NCI-H526 (cell line): ENCODE results near the gene CDRT15.
"Not testable (repeated sequence)": the region's sequence is repeated elsewhere in the genome, so short reads cannot be mapped to it uniquely, and the experiment has no call there.

ENCODE experiments used
- DNase-seq, 2 experiments: peaks; one replicate each; lab custom pipeline; 2025; lab: John Stamatoyannopoulos, UW

Gene CDRT15

DNA sequence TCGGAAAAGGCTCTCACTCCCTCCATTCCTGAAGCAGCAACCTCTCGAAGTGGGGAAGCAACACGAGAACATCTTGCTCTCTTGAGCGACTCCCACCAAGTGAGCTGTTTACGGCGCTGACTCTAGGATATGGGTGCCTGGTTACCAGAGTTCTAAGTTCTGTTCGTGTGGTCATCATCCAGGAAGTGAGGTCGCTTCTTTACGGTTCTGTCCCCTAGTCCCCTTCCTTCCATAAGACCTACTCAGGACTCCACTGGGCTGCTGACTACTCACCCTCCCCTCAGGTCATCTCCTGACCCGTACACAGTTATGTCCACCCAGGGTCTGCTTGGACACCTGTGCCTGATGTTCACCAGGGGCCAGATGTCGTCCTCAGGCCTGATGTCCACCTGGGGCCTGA, at the start of gene CDRT15:
TSS of gene CDRT15 (minus strand) at position 101 of the 400 bp plus-strand sequence. CDS start at position 72, 29 bp downstream.
- not testable (repeated sequence) for DNase-seq

DNA sequence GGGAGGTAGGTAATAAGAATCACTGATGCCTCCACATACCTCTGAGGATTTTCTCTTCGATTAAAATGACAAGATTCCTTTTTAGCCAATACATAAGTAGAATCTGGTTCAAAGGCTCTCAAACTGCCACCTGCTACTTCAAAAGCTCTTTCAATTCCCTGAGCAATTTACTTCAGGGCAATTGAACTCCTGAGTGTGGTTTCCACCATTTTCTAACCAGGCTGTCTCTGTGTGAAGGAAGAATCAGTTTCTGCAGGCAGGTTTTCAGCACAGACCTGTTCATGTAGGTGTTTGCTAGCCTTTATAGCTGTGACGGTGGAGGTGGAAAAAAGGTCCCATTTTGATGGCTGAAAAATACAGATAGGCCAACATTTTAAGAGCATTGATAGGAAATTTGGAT, 46.1 kb upstream of the CDRT15 start:
- DNase-seq = no peak

DNA sequence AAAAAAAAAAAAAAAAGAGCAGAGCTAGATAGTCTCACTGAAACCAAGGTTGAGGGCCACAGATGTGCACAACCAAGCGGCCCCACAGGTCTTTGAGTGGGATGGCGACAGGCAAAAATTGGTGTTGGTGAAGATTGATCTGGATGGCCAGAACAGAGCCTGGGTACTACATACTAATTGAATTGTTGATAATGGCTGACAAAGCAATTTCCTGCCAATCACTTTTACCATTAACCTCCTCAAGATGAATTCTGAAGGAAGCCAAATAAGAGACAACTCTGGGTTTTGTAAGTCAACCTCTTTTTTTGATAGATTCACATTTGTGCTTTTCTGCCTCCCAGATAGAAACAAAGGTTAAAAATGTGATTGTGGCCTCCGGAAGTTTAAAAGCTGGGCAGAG, 44.9 kb upstream of the CDRT15 start:
- DNase-seq = no peak

DNA sequence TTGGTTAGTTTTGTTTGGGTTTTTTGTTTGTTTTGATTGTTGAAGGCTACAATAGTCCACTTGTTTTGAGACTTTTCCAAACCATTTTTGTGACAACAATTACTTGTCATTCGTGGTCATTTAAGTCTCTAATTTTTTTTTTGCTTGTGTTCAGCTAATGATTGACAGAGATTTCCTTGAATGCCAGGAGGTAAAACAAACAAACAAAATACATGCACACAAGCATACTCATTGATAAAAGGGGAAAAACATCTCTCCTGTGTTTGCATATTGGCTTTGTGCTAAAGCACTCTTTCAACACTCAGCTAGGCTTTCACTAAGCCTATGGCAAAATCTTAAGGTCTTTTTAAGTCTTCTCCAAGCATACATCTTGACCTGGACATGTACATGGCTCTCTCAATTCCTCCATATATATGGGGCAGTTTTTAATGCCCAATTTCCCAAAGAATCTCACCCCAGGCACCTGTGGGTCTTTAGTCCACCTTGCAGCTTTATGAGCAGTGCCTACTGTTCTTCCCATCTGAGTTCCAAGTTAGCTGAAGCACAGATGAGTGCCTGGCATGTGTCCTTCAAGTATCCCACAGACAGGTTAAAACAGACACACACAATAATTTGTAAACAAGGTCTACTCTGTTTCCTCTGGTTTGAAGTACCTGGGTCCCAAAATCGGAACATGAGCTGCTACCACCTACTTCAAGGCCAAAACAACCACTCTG, 40.0 kb upstream of the CDRT15 start:
- DNase-seq = no peak

DNA sequence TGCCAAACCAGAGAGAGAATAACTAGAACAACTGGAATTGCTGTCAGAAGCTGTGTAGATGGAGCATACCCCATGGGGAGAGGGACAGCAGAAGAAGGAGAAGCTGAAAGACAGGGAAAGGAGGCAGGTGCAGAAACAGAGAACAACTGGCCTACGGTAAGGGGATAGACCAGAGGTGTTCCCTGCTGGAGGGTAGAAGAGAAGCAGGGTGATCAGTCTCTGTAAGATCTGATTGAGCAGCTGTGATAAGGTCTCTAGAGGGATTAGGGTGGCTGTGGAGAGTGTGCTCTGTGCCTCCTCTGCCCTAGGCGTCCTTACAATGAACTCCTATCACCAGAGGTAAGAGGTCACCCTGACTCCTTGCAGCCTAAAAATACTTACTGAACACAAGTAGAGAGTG, 33.8 kb upstream of the CDRT15 start:
- DNase-seq = no peak

DNA sequence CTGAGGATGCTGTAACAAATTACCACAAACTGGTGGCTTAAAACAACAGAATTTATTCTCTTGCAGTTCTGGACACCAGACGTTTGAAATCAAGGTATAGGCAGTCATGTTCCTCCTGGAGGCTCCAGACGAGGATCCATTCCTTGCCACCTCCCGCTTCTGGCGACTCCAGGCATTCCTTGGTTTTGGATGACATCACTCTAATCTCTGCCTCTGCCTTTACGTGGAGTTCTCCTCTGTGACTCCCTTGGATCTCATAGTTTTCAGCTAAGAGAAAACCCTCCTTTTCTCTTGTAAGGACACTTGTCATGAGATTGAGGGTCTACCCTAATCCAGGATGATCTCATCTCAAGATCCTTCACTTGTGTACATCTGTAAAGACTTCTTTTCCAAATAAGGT, 32.8 kb upstream of the CDRT15 start:
- DNase-seq = no peak

DNA sequence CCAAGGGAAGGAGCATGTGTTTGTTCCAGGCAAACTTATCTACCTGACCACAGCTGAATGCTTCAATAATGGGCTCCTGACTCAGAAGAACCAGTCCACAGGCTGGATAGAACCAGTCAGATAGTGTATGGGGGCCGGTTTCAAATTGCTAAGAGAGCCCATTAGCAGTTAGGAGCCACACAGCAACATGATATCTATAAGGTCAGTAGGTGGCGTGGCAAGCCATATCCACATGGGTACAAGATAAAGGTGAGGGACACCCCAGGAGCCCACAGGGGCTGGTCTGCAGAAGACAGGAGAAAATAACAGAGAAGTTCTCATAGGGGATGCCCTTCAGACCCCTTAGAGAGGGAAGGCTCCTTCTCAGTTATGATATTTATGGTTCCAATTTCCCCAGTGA, 31.6 kb upstream of the CDRT15 start:
- DNase-seq = no peak

DNA sequence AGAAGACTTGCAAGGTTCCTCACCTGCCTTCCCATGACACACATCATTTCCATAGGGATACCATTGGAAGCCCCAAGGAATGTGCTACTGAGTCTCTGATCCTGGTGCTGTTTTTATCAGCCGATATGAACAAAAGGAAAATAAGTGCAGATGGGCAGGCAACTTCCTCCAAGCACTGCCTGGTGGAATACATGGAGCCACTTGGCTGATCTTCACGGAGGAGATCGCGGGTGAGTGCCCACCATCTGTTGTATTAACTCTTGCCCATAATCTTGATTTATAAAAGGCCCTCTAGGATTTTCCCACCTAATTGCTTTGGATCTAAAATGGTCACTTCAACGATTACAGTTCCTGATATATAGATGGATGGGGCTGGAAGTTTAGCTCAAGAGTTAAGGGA, 24.7 kb upstream of the CDRT15 start:
- no peak for DNase-seq

DNA sequence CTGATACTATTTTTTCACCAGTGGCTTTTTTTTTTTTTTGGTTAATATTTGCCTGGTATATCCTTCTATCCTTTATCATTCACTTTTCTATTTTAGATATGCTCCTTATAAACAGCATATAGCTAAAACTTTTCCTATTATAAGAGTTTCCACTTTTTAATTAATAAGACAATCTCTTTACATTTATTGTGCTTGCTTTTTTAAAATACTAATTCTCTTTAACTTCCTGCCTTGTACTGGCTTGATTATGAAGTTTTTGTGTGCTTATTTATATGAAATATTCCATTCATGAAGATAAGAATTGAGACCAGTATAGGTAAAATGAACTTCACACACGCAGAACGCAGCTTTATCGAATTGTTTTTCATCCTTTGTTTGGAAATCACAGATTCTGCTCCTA, 9.0 kb upstream of the CDRT15 start:
- DNase-seq = no peak

DNA sequence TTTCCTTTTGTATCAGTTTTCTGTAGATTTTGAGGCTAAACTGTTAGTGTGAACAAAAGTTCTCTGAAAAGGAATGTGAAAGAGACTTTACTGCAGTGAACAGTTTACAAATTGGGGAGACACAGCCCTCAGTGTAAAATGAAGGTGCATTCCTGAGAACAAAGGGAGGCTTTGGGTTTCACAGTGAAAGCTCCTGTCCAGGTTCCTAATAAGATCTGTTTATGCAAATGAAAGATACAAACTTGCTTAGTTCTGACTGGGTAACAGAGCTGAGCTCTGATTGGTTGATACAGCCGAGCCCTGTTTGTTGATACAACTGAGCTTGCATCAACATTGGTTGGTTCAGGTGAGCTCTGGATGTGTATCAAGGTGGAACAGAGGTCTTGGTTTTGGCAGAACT, 8.3 kb upstream of the CDRT15 start:
- DNase-seq = no peak

DNA sequence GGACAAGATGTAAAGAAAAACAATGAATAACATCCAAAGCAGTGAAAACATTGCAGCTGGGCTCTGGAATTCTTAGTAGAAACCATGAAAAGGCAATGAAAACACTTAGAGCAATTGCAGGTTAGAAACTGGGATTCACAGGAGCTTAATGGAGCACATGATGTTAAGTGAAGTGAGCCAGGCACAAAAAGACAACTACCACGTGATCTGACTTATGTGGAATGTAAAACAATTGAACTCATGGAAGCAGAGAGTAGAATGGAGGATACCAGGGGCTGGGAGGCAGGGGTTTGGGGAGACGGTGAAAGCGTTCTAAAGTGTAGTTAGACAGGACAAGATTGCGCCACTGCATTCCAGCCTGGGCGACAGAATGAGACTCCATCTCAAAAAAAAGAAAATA, 2.6 kb upstream of the CDRT15 start:
- DNase-seq = not testable (repeated sequence)

DNA sequence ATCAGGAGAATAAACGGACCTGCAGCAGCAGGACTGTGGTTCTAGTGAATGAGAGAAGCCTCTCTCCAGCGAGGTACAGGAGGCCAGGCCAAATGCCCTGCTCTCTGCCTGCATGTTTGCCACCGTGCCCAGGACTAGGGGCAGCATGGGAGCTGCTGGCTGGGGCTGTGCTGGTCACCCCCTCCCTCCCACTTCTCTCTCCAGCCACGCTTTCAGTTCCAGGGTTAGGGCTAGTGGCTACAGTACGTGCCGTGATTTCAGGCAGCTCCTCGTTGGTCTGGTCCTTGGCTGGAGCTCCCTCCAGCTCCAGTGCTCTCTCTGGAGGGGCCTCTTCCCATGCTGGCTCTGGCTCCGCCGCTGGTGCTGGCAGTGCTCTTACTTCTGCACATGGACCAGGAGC, 630 bp downstream of the CDRT15 start:
- DNase-seq = not testable (repeated sequence)

DNA sequence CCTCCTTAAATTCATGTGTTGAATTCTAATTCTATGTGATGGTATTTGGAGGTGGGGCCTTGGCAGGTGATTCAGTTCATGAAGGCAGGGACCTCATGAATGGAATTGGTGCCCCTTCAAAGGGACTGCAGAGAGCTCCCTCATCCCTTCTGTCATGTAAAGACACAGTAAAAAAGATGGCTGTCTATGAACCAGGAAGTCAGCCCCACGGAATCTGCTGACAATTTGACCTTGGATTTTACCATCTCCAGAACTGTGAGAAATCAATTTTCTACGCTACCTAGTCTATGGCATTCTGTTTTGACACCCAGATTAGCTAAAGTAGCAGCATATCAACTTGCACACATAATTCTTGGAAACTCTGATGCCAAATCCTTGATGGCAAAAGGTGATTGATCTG, 1.6 kb downstream of the CDRT15 start:
- not testable (repeated sequence) for DNase-seq

DNA sequence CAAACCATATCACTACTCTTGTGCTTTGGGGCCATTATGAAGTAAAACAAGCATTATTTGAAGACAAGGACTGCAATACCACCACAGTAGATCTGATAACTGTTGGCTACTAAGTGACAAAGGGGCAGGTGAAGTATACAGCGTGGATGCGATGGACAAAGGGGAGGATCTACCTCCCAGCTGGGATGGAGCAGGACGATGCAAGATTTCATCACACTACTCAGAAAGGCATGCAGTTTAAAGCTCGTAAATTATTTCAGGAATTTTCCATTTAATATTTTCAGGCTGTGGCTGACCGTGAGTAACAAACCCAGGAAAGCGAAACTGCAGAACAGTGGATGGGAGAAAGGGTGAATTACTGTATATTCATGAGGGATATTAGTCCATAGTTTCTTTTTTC, 5.5 kb downstream of the CDRT15 start:
- not testable (repeated sequence) for DNase-seq

DNA sequence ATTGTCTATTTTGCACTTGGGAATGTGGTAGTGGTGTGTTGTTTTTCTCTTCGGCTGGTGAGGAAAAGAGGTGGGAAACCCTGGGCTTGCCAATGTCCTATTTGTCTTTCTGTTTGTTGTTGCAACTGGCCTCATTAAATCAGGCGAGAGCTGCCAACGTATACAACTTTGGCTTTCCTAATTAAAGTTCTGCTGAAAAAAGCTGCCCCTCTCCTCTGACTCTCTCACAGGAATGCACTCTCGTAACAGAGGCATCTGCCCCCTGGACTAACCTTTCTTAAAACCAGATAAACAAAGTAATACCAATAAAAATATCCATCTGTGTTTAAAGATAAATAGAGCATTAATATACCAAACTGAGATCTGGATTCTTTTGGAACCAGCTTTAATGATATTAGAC, 7.8 kb downstream of the CDRT15 start:
- no peak for DNase-seq

DNA sequence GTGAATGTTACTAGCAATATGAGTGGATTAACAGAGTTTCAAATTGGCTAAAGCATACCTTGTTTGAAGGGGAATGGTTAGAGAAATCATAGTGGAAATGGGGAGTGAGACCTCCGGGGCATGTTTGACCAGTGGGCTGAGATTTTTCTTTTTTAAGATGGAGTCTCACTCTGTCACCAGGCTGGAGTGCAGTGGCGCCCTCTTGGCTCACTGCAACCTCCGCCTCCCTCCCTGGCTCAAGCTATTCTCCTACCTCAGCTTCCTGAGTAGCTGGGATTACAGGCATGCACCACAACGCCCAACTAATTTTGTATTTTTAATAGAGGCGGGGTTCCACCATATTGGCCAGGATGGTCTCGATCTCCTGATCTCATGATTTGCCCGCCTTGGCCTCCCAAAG, 9.6 kb downstream of the CDRT15 start:
- no peak for DNase-seq

DNA sequence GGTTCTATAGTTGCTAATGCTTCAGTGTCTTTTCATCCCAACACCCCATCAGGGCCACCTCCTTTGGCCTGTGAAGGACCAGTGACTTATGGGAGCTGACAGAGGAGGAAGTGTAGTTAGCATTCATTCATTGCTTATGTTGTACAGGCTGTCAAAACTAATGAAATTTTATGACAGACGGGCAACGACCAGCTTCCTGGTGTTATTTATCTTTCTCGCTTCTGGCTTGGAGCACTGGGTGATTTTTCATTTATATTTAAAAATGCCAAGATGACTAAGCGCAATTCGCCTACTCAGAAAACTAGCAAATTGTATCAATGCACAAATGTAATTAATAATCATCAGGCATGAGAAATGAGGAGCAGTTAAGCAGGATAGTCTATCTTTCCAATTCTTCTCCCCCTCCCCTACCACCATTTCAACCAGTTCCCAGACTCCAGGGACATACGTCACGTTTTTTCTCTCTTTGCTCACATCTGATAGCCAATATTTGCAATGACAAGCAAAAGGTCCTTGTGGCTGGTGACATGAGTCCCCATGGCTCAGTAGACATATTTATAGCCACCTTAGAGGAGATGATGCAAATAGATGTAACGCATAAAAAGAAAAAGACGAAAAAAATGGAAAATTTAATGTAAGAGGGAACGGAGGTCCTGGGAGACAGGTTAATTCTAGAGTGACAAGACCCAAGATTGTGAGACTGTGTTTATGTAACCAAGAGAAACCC, 11.2 kb downstream of the CDRT15 start:
- no peak for DNase-seq

DNA sequence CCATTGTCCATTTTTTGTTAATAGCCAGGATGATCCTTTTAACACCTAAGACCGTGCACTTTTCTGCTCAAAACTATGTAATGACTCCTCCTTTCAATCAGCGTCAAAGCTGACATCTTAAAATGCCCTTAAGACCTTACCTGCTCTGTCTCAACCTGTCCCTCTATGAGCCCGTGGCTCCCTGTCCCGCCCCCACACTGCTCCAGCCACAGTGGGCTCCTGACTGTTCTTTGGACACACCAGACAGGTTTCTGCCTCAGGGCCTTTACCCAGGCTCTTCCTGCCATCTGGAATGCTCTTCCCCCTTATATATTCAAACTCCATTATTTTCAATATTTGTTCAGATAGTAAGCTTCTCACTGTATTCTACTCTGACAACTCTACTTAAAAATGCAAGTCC, 14.1 kb downstream of the CDRT15 start:
- DNase-seq = no peak

DNA sequence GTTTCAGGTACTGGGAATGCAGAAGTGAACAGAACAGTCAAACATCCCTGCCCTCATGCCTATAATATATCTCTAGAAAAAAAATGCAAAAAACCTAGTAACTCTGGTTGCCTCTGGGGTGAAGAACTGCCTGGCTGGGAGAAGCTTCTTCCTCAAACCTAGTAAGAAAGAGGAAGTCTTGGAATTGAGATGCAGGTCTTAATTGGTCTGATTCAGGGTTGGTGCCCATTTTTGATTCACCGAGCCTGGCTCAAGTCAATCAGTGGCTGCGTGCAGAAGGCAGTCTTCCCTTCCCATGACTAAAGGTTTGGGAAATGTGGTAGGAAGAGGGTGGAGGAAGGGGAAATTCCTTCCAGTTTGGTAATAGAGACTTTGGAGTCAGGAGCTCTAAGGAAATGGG, 22.4 kb downstream of the CDRT15 start:
- DNase-seq = no peak

DNA sequence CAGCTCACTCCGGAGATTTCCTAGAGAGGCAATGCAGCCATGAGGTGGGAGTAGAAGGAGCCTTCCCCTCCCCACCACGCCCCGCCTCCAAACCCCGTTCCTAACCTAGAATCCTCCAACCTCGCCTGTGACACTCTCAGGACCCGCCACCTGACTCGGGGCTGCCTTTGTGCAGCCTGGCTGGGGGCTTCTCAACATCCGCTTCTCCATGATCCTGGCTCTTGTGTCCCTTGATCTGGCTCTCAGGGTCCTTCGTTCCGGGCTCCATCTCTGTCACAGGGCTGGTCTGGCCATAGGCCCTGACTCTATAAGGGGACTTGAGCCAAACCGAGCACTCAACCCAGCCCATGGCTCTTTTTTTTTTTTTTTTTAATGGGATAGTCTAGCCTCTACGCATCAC, 24.3 kb downstream of the CDRT15 start:
- no peak for DNase-seq

DNA sequence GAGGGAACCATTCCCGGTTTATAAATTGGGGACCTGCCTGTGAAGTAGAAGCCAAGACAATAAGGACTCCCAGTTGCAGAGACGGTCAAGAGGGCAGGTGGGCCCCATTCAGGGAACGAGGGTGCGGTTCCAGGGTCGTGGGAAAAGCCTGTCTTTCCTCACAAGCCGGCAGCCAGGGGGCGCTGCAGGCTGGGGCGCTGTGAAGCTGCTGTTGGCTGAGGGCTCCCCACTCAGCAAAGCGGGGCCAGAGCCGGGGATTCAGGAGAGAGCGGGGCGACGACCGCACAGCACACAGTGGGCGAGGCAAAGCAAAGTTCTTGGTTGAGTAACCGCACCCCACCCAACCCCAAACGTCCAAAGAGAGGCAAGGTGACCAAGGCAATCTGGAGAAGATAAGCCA, 24.9 kb downstream of the CDRT15 start:
- no peak for DNase-seq

DNA sequence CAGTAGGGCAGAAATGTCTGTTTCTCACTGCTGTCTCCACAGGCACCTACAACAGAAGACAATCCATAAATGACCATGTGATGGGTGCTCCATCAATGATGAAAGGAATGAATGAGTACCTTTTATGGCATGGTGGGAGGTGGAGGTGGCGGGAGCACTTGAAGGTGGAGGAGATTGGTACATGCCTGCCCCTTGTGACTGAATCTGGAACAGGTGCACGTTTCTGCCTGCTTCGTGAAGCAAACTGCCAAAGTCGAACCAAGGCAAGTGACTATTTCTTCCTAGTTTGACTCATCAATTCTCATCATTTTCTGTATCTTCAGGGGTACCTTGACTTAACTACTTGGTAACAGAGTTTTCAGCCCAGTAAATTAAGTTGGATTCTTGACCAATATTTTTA, 25.4 kb downstream of the CDRT15 start:
- DNase-seq = no peak

DNA sequence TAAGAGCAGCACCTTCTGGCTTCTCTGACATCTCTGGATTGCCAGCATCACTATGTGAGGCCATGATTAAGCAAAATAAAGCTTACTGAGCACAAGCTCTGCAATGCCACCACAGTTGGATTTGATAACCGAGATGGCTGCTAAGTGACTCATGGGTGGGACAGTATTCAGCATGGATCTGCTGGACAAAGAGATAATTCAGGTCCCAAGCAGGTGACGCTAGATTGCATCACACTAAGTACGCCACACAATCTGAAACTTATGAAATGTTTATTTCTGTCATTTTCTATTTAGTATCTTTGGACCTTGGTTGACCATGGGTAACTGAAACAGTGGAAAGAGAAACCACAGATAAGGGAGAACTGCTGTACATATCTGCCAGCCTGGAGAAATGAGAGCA, 27.4 kb downstream of the CDRT15 start:
- DNase-seq = no peak

DNA sequence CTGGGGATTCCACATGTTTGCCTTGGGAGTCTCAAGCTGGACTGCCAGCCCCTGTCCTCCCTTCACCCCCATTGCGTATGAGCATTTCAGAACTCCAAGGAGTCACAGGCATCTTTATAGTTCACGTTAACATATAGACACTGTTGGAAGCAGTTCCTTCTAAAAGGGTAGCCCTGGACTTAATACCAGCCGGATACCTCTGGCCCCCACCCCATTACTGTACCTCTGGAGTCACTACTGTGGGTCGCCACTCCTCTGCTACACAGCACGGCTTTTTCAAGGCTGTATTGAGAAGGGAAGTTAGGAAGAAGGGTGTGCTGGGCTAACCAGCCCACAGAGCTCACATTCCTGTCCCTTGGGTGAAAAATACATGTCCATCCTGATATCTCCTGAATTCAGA, 28.9 kb downstream of the CDRT15 start:
- DNase-seq = no peak
